DOHH2 (cell line): Measurements from ENCODE around the gene NRN1.

ENCODE experiments used
- EZH2phosphoT487 ChIP-seq: fragments of 200-600 bp; sonication (generic); IDR thresholded peaks from 2 replicates; pipeline ENCODE4 v1.6.1; 2017; ENCODE audit warnings: borderline replicate concordance, mild to moderate bottlenecking, antibody characterized with exemption, low read length, moderate library complexity, mixed read lengths
- TF ChIP-seq, protein P1 (sequence below): fragments of 200-600 bp; sonication (generic); IDR thresholded peaks from one replicate; pipeline ENCODE4 v1.5.1; 2014; ENCODE audit warnings: antibody characterized with exemption, mild to moderate bottlenecking, low read depth, low read length; ENCODE audit not compliant: poor library complexity, severe bottlenecking

DNA sequence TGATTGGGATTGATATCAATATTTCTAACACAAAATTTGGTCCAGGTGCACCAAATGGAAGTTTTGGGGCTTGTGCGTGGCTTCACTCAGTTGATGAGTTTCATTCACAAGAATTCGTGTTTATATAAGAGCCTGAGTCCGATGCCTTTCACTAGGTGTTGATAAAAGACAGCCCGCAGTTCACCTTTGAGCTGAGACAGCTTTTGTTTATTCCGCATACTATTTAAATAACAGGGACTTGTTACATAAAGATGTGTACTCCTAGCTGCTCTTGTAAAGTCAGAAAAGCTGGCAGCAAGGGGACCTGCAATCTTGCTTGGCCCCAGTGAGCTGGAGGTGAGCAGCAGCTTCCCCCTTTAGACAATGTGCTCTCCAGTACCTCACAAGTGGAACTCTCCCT lies 19.0 kb upstream of the NRN1 start:
- TF ChIP-seq, protein P1, sequence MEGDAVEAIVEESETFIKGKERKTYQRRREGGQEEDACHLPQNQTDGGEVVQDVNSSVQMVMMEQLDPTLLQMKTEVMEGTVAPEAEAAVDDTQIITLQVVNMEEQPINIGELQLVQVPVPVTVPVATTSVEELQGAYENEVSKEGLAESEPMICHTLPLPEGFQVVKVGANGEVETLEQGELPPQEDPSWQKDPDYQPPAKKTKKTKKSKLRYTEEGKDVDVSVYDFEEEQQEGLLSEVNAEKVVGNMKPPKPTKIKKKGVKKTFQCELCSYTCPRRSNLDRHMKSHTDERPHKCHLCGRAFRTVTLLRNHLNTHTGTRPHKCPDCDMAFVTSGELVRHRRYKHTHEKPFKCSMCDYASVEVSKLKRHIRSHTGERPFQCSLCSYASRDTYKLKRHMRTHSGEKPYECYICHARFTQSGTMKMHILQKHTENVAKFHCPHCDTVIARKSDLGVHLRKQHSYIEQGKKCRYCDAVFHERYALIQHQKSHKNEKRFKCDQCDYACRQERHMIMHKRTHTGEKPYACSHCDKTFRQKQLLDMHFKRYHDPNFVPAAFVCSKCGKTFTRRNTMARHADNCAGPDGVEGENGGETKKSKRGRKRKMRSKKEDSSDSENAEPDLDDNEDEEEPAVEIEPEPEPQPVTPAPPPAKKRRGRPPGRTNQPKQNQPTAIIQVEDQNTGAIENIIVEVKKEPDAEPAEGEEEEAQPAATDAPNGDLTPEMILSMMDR = no peak
- no peak for TF ChIP-seq EZH2phosphoT487
